ENCODE measurements around the gene RECQL5.

GRCh38 chr17:75588596-75589011 lies 78.3 kb downstream of the RECQL5 start:
- TF ChIP-seq CTCF (IDR thresholded peaks at IDR 0.05; ENCODE audit: borderline replicate concordance, extremely low read depth, low read length, poor library complexity, severe bottlenecking) (no peak), EZH2 (IDR thresholded peaks at IDR 0.05; ENCODE audit: borderline replicate concordance, low read depth, low read length, severe bottlenecking) (peak; percentile 41)
